Lower lobe of right lung (tissue), 2 donors: ENCODE results near the gene YBX3. TPM values are rescaled to one million over a fixed set of nuclear protein-coding genes. Genes with fewer than 3 reads are reported as not detected.

Source experiments
- ATAC-seq, 2 donors: fragments of 200-7000 bp; cut with Tn5 transposase; one replicate each; pipeline ENCODE4 v1.9.1; 2020 to 2022; ENCODE audit warnings: mild to moderate bottlenecking in 2 of 2, moderate library complexity in 2 of 2
- DNase-seq: peaks from one replicate; pipeline ENCODE4 v3.0.0-alpha.2; 2020
- H3K27ac ChIP-seq: fragments of 200-600 bp; one replicate; pipeline ENCODE4 v1.8.0; 2022
- H3K27me3 ChIP-seq: fragments of 200-600 bp; one replicate; pipeline ENCODE4 v1.8.0; 2022; ENCODE audit warnings: low read depth
- H3K36me3 ChIP-seq: fragments of 200-600 bp; one replicate; pipeline ENCODE4 v1.8.0; 2022; ENCODE audit warnings: mild to moderate bottlenecking
- H3K4me1 ChIP-seq: fragments of 200-600 bp; one replicate; pipeline ENCODE4 v1.8.0; 2022
- H3K4me3 ChIP-seq: fragments of 200-600 bp; one replicate; pipeline ENCODE4 v1.8.0; 2022; ENCODE audit warnings: mild to moderate bottlenecking
- H3K9me3 ChIP-seq: fragments of 200-600 bp; one replicate; pipeline ENCODE4 v1.8.0; 2022
- CTCF ChIP-seq: fragments of 200-600 bp; IDR thresholded peaks from one replicate; pipeline ENCODE4 v1.8.0; 2022; ENCODE audit warnings: antibody characterized with exemption, mild to moderate bottlenecking
- intact Hi-C: fragments of 100-400 bp; cut with DNase I; formaldehyde crosslinking; loops from one replicate; pipeline ENCODE4 v1.11.0; 2022
- total RNA-seq: library from RNA; stranded (reverse); fragmentation: NEBNext Ultra II Directional; extraction: Animal tissue kit (Norgen Biotek cat#: 25700); gene quantifications from one replicate; pipeline ENCODE4 v1.2.1, GENCODE V29; 2021
- donor health status: DM: no; HTN: yes; CAD: no; lungs with severe emphysema.

YBX3 gene
- total RNA-seq, 1 donor from 2014 or later = 278 TPM

- Histone ChIP-seq H3K4me3 (no peak overlapping the region), H3K27me3 (no peaks in the 10 kb centered on the region), H3K27ac (no peak overlapping the region), H3K36me3 (no peaks in the 10 kb centered on the region), H3K9me3 (no peaks in the 10 kb centered on the region), H3K4me1 (no peaks in the 10 kb centered on the region)
- intact Hi-C loops = no loop called here
- DNase-seq (no peak), ATAC-seq (peak; percentile 55 to 84)
- no peak for TF ChIP-seq CTCF
These were observed 16.3 kb upstream of the YBX3 start for GRCh38 chr12:10739157-10740118.

- no peak overlapping the region for H3K27ac ChIP-seq
- ATAC-seq (no peak), DNase-seq (no peak)
- no peak overlapping the region for H3K4me3 ChIP-seq
- no peaks in the 10 kb centered on the region for H3K9me3 ChIP-seq
- no peaks in the 10 kb centered on the region for H3K36me3 ChIP-seq
- H3K4me1 ChIP-seq = no peaks in the 10 kb centered on the region
- peaks cover 8% of the 10 kb centered on the region for H3K27me3 ChIP-seq
- TF ChIP-seq CTCF = no peak
- intact Hi-C loops = no loop called here
These were observed 14.1 kb upstream of the YBX3 start for GRCh38 chr12:10737249-10737648.

GRCh38 chr12:10736463-10736862 is 13.3 kb upstream of the YBX3 start:
- H3K36me3 ChIP-seq = no peaks in the 10 kb centered on the region
- H3K27me3 ChIP-seq = peaks cover 8% of the 10 kb centered on the region
- no peak overlapping the region for H3K4me3 ChIP-seq
- intact Hi-C loops = no loop called here
- ATAC-seq = no peak
- no peak for DNase-seq
- no peak for TF ChIP-seq CTCF
- no peaks in the 10 kb centered on the region for H3K9me3 ChIP-seq
- H3K27ac ChIP-seq = no peak overlapping the region
- no peaks in the 10 kb centered on the region for H3K4me1 ChIP-seq

GRCh38 chr12:10735428-10735827 is 12.3 kb upstream of the YBX3 start:
- no peak for DNase-seq
- no peak for TF ChIP-seq CTCF
- Histone ChIP-seq H3K36me3 (no peaks in the 10 kb centered on the region), H3K4me1 (no peaks in the 10 kb centered on the region), H3K27ac (no peak overlapping the region), H3K9me3 (no peaks in the 10 kb centered on the region), H3K27me3 (peaks cover 8% of the 10 kb centered on the region), H3K4me3 (no peak overlapping the region)
- no peak for ATAC-seq
- intact Hi-C loops = no loop called here

GRCh38 chr12:10732549-10732948 is 9.4 kb upstream of the YBX3 start:
- ATAC-seq (no peak), DNase-seq (no peak)
- no peak for TF ChIP-seq CTCF
- Histone ChIP-seq H3K36me3 (no peaks in the 10 kb centered on the region), H3K4me1 (no peaks in the 10 kb centered on the region), H3K27me3 (peaks cover 8% of the 10 kb centered on the region), H3K4me3 (no peak overlapping the region), H3K27ac (no peak overlapping the region), H3K9me3 (no peaks in the 10 kb centered on the region)
- intact Hi-C loops = no loop called here
